K562 (cell line): ENCODE measurements around the gene GGACT. TPM values are rescaled to one million over a fixed set of nuclear protein-coding genes. Genes with fewer than 3 reads are reported as not detected.
A peak's percentile ranks its signal among the peaks of the same experiment; 100 is the strongest.

Experiments
- AFF4 ChIP-seq: sonication (generic); formaldehyde crosslinking; IDR thresholded peaks from 2 replicates; pipeline ENCODE4 v1.8.0; 2023; ENCODE audit warnings: mild to moderate bottlenecking, missing genetic modification reagents
- ATF1 ChIP-seq, 2 experiments: fragments of 450-650 bp in 1 of 2; IDR thresholded peaks; 2 replicates each; pipeline ENCODE4 v1.6.1; 2016; ENCODE audit warnings: missing compliant biosample characterization in 1 of 2, missing genetic modification characterization in 1 of 2
- EZH2 ChIP-seq: IDR thresholded peaks from 2 replicates; pipeline ENCODE4 v1.6.1; 2012; ENCODE audit warnings: low read depth, mild to moderate bottlenecking, inconsistent platforms, low read length, borderline replicate concordance
- HDAC8 ChIP-seq: fragments of 450-650 bp; IDR thresholded peaks from 2 replicates; pipeline ENCODE4 v1.6.1; 2016; ENCODE audit warnings: mild to moderate bottlenecking, missing genetic modification characterization, moderate library complexity, missing compliant biosample characterization
- MAFF ChIP-seq: IDR thresholded peaks from 2 replicates; pipeline ENCODE4 v1.6.1; 2012; ENCODE audit warnings: low read length, improper control_type of control experiment
- PBX2 ChIP-seq, 2 experiments: IDR thresholded peaks in 1 of 2; conservative IDR thresholded peaks in 1 of 2; 2 replicates each; pipeline ENCODE4 v1.6.1; 2016; ENCODE audit warnings: low read depth in 2 of 2, mild to moderate bottlenecking in 1 of 2, missing compliant biosample characterization in 1 of 2, missing genetic modification characterization in 1 of 2, moderate library complexity in 1 of 2
- POLR2A ChIP-seq: fragments of 450-650 bp; conservative IDR thresholded peaks from 2 replicates; pipeline ENCODE4 v1.6.1; 2016
- PRMT5 ChIP-seq: sonication (generic); formaldehyde crosslinking; IDR thresholded peaks from 2 replicates; pipeline ENCODE4 v1.5.0; 2020; ENCODE audit warnings: missing genetic modification reagents
- SAFB ChIP-seq: fragments of 200-400 bp; formaldehyde crosslinking; IDR thresholded peaks from 2 replicates; pipeline ENCODE4 v1.6.1; 2017; ENCODE audit warnings: low read depth, low read length, borderline replicate concordance
- ZNF407 ChIP-seq: fragments of 450-650 bp; IDR thresholded peaks from 2 replicates; pipeline ENCODE4 v1.6.1; 2016; ENCODE audit warnings: low read depth
- ZNF444 ChIP-seq: fragments of 250-450 bp; sonication (Bioruptor Pico); IDR thresholded peaks from 2 replicates; pipeline ENCODE4 v1.4.0; 2020; ENCODE audit warnings: mild to moderate bottlenecking, moderate library complexity
- ZNF589 ChIP-seq: fragments of 200-800 bp; sonication (Bioruptor generic); IDR thresholded peaks from 2 replicates; pipeline ENCODE4 v1.6.1; 2016; ENCODE audit warnings: low read depth, missing genetic modification characterization, missing compliant biosample characterization
- polyA plus RNA-seq, 8 experiments: library from polyadenylated mRNA; depleted of rRNA in 4 of 8; stranded (reverse) in 5 of 8; unstranded in 3 of 8; fragments of >200 nt; fragmentation: Nextera tagmentation in 2 of 8; fragmentation: Illumina TruSeq in 1 of 8; extraction: Ambion mirVana in 2 of 8; extraction: Trizol in 1 of 8; gene quantifications; 2 replicates each; pipeline versions ENCODE4 v1.2.1 to v1.2.3, GENCODE V29; 2011 to 2014; ENCODE audit warnings: inconsistent platforms in 1 of 8, missing spikeins in 1 of 8
- total RNA-seq, 7 experiments: library from RNA; depleted of rRNA in 6 of 7; stranded (reverse); fragments of >200 nt in 6 of 7; fragmentation: Illumina TruSeq in 2 of 7; extraction: Trizol in 2 of 7; gene quantifications; 2 replicates each; pipeline versions ENCODE4 v1.2.1 to v1.2.3, GENCODE V29; 2011 to 2021; ENCODE audit warnings: low replicate concordance in 1 of 7

The GGACT gene
- total and polyA plus RNA-seq, 9 of the 15 experiments (the other 6 are each of a cell fraction or from before 2014, with no cell fraction given) = 0.20 to 3.2 (median 1.7) TPM

- no peak for TF ChIP-seq ZNF444 (CRISPR knock-in tag)
- peak; percentile 42; the same call in 1 of the 2 replicates for TF ChIP-seq POLR2A
- TF ChIP-seq SAFB = no peak
- TF ChIP-seq EZH2 = no peak
- TF ChIP-seq AFF4 (CRISPR knock-in tag) = peak; percentile 83
- TF ChIP-seq ATF1 (CRISPR knock-in tag; IDR thresholded peaks at IDR 0.05) = no peak
- 0 out of 2 replicates have a peak, but pooled peaks have one; percentile 40 for TF ChIP-seq ATF1 (tag; IDR thresholded peaks at IDR 0.05)
- no peak for TF ChIP-seq MAFF
- TF ChIP-seq PRMT5 (CRISPR knock-in tag) = no peak
- TF ChIP-seq PBX2 (CRISPR knock-in tag; IDR thresholded peaks at IDR 0.05; ENCODE audit: low read depth) = no peak
- TF ChIP-seq PBX2 (tag; conservative IDR thresholded peaks at IDR 0.05; ENCODE audit: low read depth) = no peak
- TF ChIP-seq ZNF589 = no peak
- TF ChIP-seq HDAC8 (tag) = no peak
- TF ChIP-seq ZNF407 = no peak
These were observed at the start of gene GGACT (continued) for GRCh38 chr13:100588331-100589177.
